Measurements from ENCODE around the gene CASP9. TPM values are rescaled to one million over a fixed set of nuclear protein-coding genes. Genes with fewer than 3 reads are reported as not detected.

Gene CASP9
- total RNA-seq, 1 experiment from 2014 or later: 15.9 TPM

GRCh38 chr1:15451014-15451722 lies 72.8 kb downstream of the CASP9 start:
- no CpG with 5 or more reads among the region's 6 CpGs for WGBS (ENCODE audit: extremely low coverage, insufficient read length, low lambda C conversion rate)

More at GRCh38 chr1:15451014-15451722, 72.8 kb downstream of the CASP9 start:
- no peak overlapping the region for H4K8ac ChIP-seq (replicated peaks; ENCODE audit: insufficient read length, low read depth, low read length)
- no peak for DNase-seq
- Mint-ChIP-seq H3K27ac (no peak overlapping the region), H3K36me3 (ENCODE audit: insufficient read depth in 1 of 3, low read depth in 3 of 3) (no peaks in the 10 kb centered on the region; a peak in 1 of 7 replicates), H3K9me3 (peaks cover 0 to 6% of the 10 kb centered on the region in 2 experiments; a peak in 2 of 5 replicates), H3K4me3 (no peak overlapping the region), H3K27me3 (ENCODE audit: low read depth) (peaks cover 4% of the 10 kb centered on the region), H3K4me1 (peaks cover 9 to 10% of the 10 kb centered on the region in 2 experiments)
- H3K9ac ChIP-seq (ENCODE audit: extremely low read depth, insufficient read length, low read length): no peak overlapping the region
- H3K79me1 ChIP-seq (ENCODE audit: insufficient read depth, low read depth, low read length, poor library complexity, severe bottlenecking): no peaks in the 10 kb centered on the region
- H3T11ph ChIP-seq (ENCODE audit: low read length): no peak overlapping the region
- H3K27ac ChIP-seq (ENCODE audit: insufficient read length, low read depth, low read length): no peak overlapping the region
- H2BK20ac ChIP-seq (ENCODE audit: low read depth, low read length, poor library complexity, severe bottlenecking): no peak overlapping the region
- no peak overlapping the region for H3K23ac ChIP-seq (ENCODE audit: insufficient read length, low read depth, low read length)
- no peaks in the 10 kb centered on the region for H3K9me3 ChIP-seq (ENCODE audit: control insufficient read depth, low read depth, low read length)
- H3K4me1 ChIP-seq (ENCODE audit: insufficient read depth, low read length): no peaks in the 10 kb centered on the region
- no peak overlapping the region for H2BK12ac ChIP-seq (ENCODE audit: insufficient read length, low read depth, low read length)
- no peak overlapping the region for H3K4ac ChIP-seq (ENCODE audit: low read depth, low read length)
- H3K79me2 ChIP-seq (ENCODE audit: insufficient read depth, low read length): no peaks in the 10 kb centered on the region
- H2BK5ac ChIP-seq (ENCODE audit: insufficient read length, low read length): no peak overlapping the region
- H3K27me3 ChIP-seq (ENCODE audit: insufficient read depth, low read length): no peaks in the 10 kb centered on the region
- no peak overlapping the region for H4K91ac ChIP-seq (ENCODE audit: insufficient read length, low read depth, low read length)
- H3K23me2 ChIP-seq (ENCODE audit: insufficient read length, low read depth, low read length, poor library complexity, severe bottlenecking): no peaks in the 10 kb centered on the region
- H3K4me2 ChIP-seq (ENCODE audit: insufficient read depth, insufficient read length, low read length): no peak overlapping the region
- H3K56ac ChIP-seq (ENCODE audit: insufficient read length, low read depth, low read length): no peak overlapping the region
- no peak overlapping the region for H2BK15ac ChIP-seq (ENCODE audit: low read depth, low read length)
- no peak overlapping the region for H3K18ac ChIP-seq (ENCODE audit: insufficient read length, low read depth, low read length)
- H2BK120ac ChIP-seq (ENCODE audit: low read depth, low read length, poor library complexity, severe bottlenecking): no peak overlapping the region
- no peak overlapping the region for H2AK5ac ChIP-seq (ENCODE audit: insufficient read length, low read length)
- H4K20me1 ChIP-seq (ENCODE audit: control insufficient read depth, insufficient read depth, insufficient read length): no peaks in the 10 kb centered on the region
- H2AFZ ChIP-seq (ENCODE audit: low read length): no peak overlapping the region
- TF ChIP-seq, protein P1, sequence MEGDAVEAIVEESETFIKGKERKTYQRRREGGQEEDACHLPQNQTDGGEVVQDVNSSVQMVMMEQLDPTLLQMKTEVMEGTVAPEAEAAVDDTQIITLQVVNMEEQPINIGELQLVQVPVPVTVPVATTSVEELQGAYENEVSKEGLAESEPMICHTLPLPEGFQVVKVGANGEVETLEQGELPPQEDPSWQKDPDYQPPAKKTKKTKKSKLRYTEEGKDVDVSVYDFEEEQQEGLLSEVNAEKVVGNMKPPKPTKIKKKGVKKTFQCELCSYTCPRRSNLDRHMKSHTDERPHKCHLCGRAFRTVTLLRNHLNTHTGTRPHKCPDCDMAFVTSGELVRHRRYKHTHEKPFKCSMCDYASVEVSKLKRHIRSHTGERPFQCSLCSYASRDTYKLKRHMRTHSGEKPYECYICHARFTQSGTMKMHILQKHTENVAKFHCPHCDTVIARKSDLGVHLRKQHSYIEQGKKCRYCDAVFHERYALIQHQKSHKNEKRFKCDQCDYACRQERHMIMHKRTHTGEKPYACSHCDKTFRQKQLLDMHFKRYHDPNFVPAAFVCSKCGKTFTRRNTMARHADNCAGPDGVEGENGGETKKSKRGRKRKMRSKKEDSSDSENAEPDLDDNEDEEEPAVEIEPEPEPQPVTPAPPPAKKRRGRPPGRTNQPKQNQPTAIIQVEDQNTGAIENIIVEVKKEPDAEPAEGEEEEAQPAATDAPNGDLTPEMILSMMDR (conservative IDR thresholded peaks at IDR 0.05): no peak
- no peak overlapping the region for H4K5ac ChIP-seq (ENCODE audit: insufficient read length, low read depth, low read length)
- H3K14ac ChIP-seq (ENCODE audit: insufficient read depth, low read length): no peak overlapping the region
